ENCODE data around the gene TMEM80.

DNA sequence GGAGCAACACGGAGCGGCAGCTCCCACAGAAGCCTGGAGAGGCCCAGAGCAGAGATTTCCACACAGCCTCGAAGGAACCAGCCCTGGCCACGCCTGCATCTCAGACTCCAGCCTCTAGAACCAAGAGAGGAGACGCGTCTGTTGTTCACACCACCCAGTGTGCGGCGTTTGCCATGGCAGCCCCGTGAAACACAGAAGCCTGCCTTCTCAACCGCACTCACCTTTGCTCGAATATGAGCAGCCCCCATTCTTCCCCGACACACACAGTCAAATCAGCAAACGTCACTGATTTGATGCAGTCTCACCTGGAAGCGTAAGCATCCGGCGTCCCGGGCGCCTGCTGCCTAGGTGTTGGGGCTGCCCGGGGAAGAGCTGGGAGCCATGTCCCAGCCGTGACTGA lies 37.5 kb downstream of the TMEM80 start:
- TF ChIP-seq YY1 (IDR thresholded peaks at IDR 0.05; ENCODE audit: insufficient read depth, insufficient read length) (no peak), ZNF274 (IDR thresholded peaks at IDR 0.05; ENCODE audit: low read depth, low read length) (no peak), SUZ12 (IDR thresholded peaks at IDR 0.05; ENCODE audit: extremely low read depth, insufficient read depth, insufficient read length) (no peak)
